NT2/D1 (cell line): ENCODE results near the gene C11orf68.

ENCODE experiments used
- DNase-seq: peaks from one replicate; pipeline ENCODE4 v3.0.0-alpha.2; 2011; ENCODE audit warnings: low read depth, low spot score
- H3K27me3 ChIP-seq: 2 replicates; pipeline ENCODE4 v1.6.0; 2011; ENCODE audit warnings: mild to moderate bottlenecking; ENCODE audit not compliant: insufficient read length, insufficient read depth
- H3K36me3 ChIP-seq: 2 replicates; pipeline ENCODE4 v1.6.1; 2011; ENCODE audit warnings: mild to moderate bottlenecking, low read length, mixed read lengths; ENCODE audit not compliant: insufficient read depth, insufficient read length
- H3K4me1 ChIP-seq: 2 replicates; pipeline ENCODE4 v1.5.1; 2011; ENCODE audit not compliant: insufficient read depth, insufficient read length
- H3K4me3 ChIP-seq: 2 replicates; pipeline ENCODE4 v1.5.1; 2011; ENCODE audit warnings: low read depth; ENCODE audit not compliant: insufficient read length
- H3K9ac ChIP-seq: 2 replicates; pipeline ENCODE4 v1.6.0; 2011; ENCODE audit warnings: low read depth; ENCODE audit not compliant: insufficient read length
- H3K9me3 ChIP-seq: 2 replicates; pipeline ENCODE4 v1.5.1; 2011; ENCODE audit warnings: mild to moderate bottlenecking, low read length; ENCODE audit not compliant: insufficient read depth
- SUZ12 ChIP-seq: IDR thresholded peaks from 2 replicates; pipeline ENCODE4 v1.6.1; 2011; ENCODE audit not compliant: insufficient read length, insufficient read depth; ENCODE audit errors: extremely low read depth
- YY1 ChIP-seq: IDR thresholded peaks from 2 replicates; pipeline ENCODE4 v1.6.1; 2011; ENCODE audit not compliant: insufficient read length, insufficient read depth
- ZNF274 ChIP-seq: IDR thresholded peaks from 2 replicates; pipeline ENCODE4 v1.6.1; 2011; ENCODE audit warnings: mild to moderate bottlenecking, low read depth, low read length

C11orf68 gene

DNA sequence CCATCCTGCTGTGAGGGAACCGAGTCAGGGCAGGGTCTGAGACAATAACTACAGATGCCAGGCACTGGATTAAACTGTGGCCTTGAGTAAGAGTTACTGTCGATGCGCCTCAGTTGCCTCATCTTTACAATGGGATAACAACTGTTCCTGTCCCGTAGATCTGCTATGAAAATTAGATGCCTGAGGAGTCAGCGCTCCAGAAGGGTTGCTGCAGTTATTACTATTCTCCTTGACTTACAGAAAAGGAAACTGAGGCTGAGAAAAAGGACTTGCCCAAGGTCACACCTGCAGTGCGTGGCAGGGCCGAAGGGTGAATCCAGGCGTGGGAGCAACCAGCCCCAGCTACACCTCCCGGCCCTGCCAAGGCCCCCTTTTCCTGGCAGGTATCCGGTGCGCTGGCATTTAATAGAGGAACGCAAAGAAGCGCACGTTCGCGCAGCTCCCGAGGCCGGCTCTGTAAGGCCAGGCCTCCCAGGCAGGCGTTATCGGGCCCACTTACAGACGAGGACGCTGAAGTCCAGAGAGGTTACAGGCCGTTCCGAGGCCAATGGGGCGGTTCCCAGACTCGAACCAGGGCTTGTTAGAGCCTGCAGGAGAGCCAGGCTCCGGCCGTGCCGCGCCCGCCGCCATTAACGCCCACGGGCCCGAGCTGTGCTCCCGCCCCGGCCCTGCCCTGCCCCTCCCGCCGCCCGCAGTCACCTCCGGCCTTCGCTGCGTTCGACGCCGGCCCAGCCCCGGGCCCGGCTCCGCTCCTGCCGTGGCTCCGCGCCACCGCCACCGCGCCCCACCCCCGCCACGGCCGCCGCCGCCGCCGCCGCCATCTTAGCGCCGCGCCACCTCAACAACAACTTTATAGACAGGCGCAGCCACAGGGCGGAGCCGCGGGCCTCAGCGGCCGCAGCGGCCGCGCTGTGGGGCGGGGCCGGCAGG, at the start of gene C11orf68:
C11orf68 (minus strand) TSS at position 852 of the 930 bp plus-strand sequence; CDS start at position 821, 31 bp downstream.
- H3K9me3 ChIP-seq, result no peaks in the 10 kb centered on the region
- peak within 1 kb of the TSS; percentile 89 for H3K4me3 ChIP-seq
- DNase-seq, result no peak
- H3K4me1 ChIP-seq, result peaks cover 36% of the 10 kb centered on the region
- no peak for TF ChIP-seq SUZ12
- TF ChIP-seq YY1, result peak; percentile 52
- no peak for TF ChIP-seq ZNF274
- H3K27me3 ChIP-seq, result peaks cover 6% of the 10 kb centered on the region
- H3K36me3 ChIP-seq, result peaks cover 47% of the 10 kb centered on the region
- H3K9ac ChIP-seq, result peak within 1 kb of the TSS; percentile 91

DNA sequence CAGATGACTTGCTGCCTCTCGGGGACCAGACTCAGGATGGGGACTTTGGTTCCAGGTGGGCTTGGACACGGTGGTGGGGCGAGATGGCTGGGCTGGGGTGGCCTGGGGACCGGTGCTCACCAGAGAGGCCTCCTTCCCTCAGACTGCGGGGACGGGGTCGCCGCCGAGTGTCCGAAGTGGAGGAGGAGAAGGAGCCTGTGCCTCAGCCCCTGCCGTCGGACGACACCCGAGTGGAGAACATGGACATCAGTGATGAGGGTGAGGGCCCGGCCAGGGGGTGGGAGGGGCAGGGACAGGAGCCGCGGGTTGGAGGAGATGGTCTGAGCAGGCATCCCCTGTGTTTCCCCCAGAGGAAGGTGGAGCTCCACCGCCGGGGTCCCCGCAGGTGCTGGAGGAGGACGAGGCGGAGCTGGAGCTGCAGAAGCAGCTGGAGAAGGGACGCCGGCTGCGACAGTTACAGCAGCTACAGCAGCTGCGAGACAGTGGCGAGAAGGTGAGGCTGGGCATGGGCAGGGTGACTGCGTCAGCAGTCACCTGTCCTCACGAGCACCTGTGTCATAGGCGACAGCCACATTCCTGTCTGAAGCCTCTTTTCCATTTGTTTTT, 48.6 kb upstream of the C11orf68 start:
- H3K27me3 ChIP-seq, result no peaks in the 10 kb centered on the region
- no peak overlapping the region for H3K4me3 ChIP-seq
- TF ChIP-seq SUZ12 (no peak), YY1 (no peak), ZNF274 (no peak)
- H3K4me1 ChIP-seq, result peaks cover 11% of the 10 kb centered on the region
- no peak for DNase-seq
- no peak overlapping the region for H3K9ac ChIP-seq
- no peaks in the 10 kb centered on the region for H3K9me3 ChIP-seq
- peaks cover 75% of the 10 kb centered on the region for H3K36me3 ChIP-seq

- no peaks in the 10 kb centered on the region for H3K27me3 ChIP-seq
- DNase-seq, result no peak
- TF ChIP-seq YY1 (no peak), SUZ12 (no peak), ZNF274 (no peak)
- H3K9ac ChIP-seq, result no peak overlapping the region
- H3K9me3 ChIP-seq, result no peaks in the 10 kb centered on the region
- peaks cover 68% of the 10 kb centered on the region for H3K36me3 ChIP-seq
- no peak overlapping the region for H3K4me3 ChIP-seq
- peaks cover 11% of the 10 kb centered on the region for H3K4me1 ChIP-seq
These were observed 47.3 kb upstream of the C11orf68 start for GRCh38 chr11:65965986-65966762.

DNA sequence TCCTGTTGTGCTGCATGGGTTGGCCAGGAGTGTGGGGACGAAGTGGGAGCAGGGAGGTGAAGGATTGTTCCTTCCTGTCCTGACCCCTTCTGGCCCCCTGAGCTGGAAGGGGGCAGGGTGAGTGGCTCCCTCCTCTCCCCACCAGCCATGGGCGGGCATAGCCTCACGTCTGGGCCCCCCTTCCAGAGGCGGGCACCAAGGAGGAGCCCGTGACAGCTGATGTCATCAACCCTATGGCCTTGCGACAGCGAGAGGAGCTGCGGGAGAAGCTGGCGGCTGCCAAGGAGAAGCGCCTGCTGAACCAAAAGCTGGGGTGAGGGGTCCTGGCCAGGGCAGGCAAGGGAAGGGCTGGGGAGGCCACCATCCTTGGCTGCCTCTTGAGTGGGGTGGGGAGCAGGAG, 46.0 kb upstream of the C11orf68 start:
- Histone ChIP-seq H3K36me3 (peaks cover 62% of the 10 kb centered on the region), H3K4me1 (peaks cover 11% of the 10 kb centered on the region), H3K9ac (no peak overlapping the region), H3K4me3 (no peak overlapping the region), H3K27me3 (no peaks in the 10 kb centered on the region), H3K9me3 (no peaks in the 10 kb centered on the region)
- TF ChIP-seq SUZ12, result no peak
- no peak for TF ChIP-seq YY1
- TF ChIP-seq ZNF274, result no peak
- DNase-seq, result no peak

DNA sequence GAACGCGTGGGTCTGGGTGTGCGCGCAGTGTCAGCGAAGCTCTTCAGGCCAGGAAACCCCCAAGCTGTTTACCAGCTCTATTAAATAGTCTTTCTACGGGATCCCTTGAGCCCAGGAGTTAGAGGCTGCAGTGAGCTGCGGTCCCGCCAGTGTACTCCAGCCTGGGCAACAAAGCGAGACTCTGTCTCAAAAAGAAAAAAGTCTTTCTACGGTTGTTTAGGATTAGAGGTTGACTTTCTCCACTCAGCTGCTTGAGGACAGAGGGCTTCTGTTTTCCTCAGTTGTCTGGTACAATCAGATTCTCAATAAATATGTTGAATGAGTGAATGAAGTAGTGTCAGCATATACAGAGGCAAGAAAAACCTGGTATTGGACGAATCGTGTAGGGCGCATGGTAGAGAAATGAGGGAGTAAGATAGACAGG, 43.3 kb upstream of the C11orf68 start:
- H3K9me3 ChIP-seq, result no peaks in the 10 kb centered on the region
- peak overlapping the region; percentile 95 for H3K4me3 ChIP-seq
- H3K4me1 ChIP-seq, result peaks cover 14% of the 10 kb centered on the region
- H3K9ac ChIP-seq, result peak overlapping the region; percentile 99
- no peak for TF ChIP-seq YY1
- H3K27me3 ChIP-seq, result no peaks in the 10 kb centered on the region
- no peak for DNase-seq
- H3K36me3 ChIP-seq, result peaks cover 35% of the 10 kb centered on the region

DNA sequence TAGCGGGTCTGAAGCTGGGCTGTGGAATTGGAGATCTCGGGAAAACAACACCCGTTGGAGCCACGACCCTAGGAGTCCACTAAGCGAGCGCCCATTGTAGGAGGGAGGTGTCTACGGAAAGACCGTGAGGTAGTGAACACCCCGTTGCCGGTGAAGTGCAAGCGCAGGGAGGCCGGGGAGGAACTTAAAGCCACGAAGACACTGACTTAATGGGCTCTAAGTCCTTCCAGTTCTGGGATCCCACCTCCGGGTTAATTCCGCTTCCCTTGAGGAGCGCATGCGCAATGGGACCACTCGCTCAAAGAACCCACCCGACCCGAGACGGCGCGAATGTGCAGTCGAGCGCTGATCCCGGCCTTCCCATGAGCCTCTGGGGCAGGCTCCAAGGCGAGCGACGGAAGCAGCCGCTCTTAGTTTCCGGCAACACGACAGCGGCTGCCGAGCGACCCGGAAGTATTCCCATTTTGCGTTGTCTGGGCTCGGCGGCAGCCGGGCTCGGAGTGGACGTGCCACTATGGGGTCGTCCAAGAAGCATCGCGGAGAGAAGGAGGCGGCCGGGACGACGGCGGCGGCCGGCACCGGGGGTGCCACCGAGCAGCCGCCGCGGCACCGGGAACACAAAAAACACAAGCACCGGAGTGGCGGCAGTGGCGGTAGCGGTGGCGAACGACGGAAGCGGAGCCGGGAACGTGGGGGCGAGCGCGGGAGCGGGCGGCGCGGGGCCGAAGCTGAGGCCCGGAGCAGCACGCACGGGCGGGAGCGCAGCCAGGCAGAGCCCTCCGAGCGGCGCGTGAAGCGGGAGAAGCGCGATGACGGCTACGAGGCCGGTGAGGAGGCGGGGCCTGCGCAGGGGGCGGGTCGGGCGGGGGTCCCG, 42.6 kb upstream of the C11orf68 start, which contains the start of gene SART1:
SART1 (plus strand) TSS at position 468 of the 874 bp plus-strand sequence; CDS start at position 515, 47 bp downstream.
- Histone ChIP-seq H3K27me3 (no peaks in the 10 kb centered on the region), H3K9me3 (no peaks in the 10 kb centered on the region), H3K4me3 (peak within 1 kb of the TSS; percentile 95), H3K4me1 (peaks cover 14% of the 10 kb centered on the region), H3K36me3 (peaks cover 29% of the 10 kb centered on the region), H3K9ac (peak within 1 kb of the TSS; percentile 99)
- TF ChIP-seq YY1 (no peak), SUZ12 (no peak), ZNF274 (no peak)
- DNase-seq, result peak; percentile 98
